Neuronal stem cell (in vitro differentiated cells): ENCODE data around the gene TBC1D17.

Experiments
- DNase-seq: peaks from one replicate; pipeline ENCODE4 v3.0.0-alpha.2; 2013; ENCODE audit warnings: low spot score
- H2AFZ ChIP-seq: one replicate; pipeline ENCODE4 v1.6.1; 2013; ENCODE audit warnings: mild to moderate bottlenecking, low read length, inconsistent platforms
- H2AK5ac ChIP-seq: 2 replicates; pipeline ENCODE4 v1.6.1; 2013; ENCODE audit warnings: low read depth, mild to moderate bottlenecking, inconsistent platforms, low read length, moderate library complexity, mixed read lengths
- H2BK120ac ChIP-seq: 2 replicates; pipeline ENCODE4 v1.6.1; 2013; ENCODE audit warnings: low read depth, mild to moderate bottlenecking, inconsistent platforms, low read length, moderate library complexity, mixed read lengths
- H2BK12ac ChIP-seq: one replicate; pipeline ENCODE4 v1.6.1; 2013; ENCODE audit warnings: low read length, inconsistent platforms
- H2BK15ac ChIP-seq: 2 replicates; pipeline ENCODE4 v1.6.1; 2013; ENCODE audit warnings: mild to moderate bottlenecking, low read length, inconsistent platforms, mixed read lengths
- H2BK5ac ChIP-seq: one replicate; pipeline ENCODE4 v1.6.1; 2013; ENCODE audit warnings: inconsistent platforms, mild to moderate bottlenecking, low read length, moderate library complexity
- H3K14ac ChIP-seq: one replicate; pipeline ENCODE4 v1.6.1; 2013; ENCODE audit warnings: low read length, inconsistent platforms
- H3K18ac ChIP-seq: 2 replicates; pipeline ENCODE4 v1.6.1; 2013; ENCODE audit warnings: low read length, inconsistent platforms
- H3K23ac ChIP-seq: 2 replicates; pipeline ENCODE4 v1.6.1; 2013; ENCODE audit warnings: low read depth, mild to moderate bottlenecking, mixed read lengths, low read length, inconsistent platforms; ENCODE audit not compliant: poor library complexity
- H3K27ac ChIP-seq: replicated peaks from 3 replicates; pipeline ENCODE4 v1.5.1; 2013; ENCODE audit warnings: low read length, inconsistent platforms
- H3K27me3 ChIP-seq, 3 experiments: 2 replicates each; pipeline ENCODE4 v1.6.1; 2013; ENCODE audit warnings: low read length in 3 of 3, mild to moderate bottlenecking in 2 of 3, inconsistent platforms in 1 of 3, low read depth in 1 of 3, mixed read lengths in 1 of 3, moderate library complexity in 1 of 3; ENCODE audit not compliant: control insufficient read depth in 3 of 3, insufficient read depth in 3 of 3
- H3K36me3 ChIP-seq, 2 donors: replicated peaks in 1 of 2; 2 replicates each; pipeline ENCODE4 v1.6.1; 2013; ENCODE audit warnings: low read length in 2 of 2; ENCODE audit not compliant: control insufficient read depth in 2 of 2, insufficient read depth in 2 of 2
- H3K4ac ChIP-seq: 2 replicates; pipeline ENCODE4 v1.6.1; 2013; ENCODE audit warnings: inconsistent platforms, mild to moderate bottlenecking, low read length, moderate library complexity
- H3K4me1 ChIP-seq, 2 donors: 1 replicate in 1 of 2; 2 replicates in 1 of 2; pipeline ENCODE4 v1.6.1; 2013; ENCODE audit warnings: low read length in 2 of 2, low read depth in 1 of 2; ENCODE audit not compliant: control insufficient read depth in 2 of 2, insufficient read depth in 1 of 2
- H3K4me2 ChIP-seq: one replicate; pipeline ENCODE4 v1.6.1; 2013; ENCODE audit warnings: mild to moderate bottlenecking, low read length, inconsistent platforms; ENCODE audit not compliant: insufficient read depth, poor library complexity, severe bottlenecking
- H3K4me3 ChIP-seq, 2 donors: 2 replicates each; pipeline ENCODE4 v1.5.1; 2013; ENCODE audit warnings: low read length in 2 of 2, mild to moderate bottlenecking in 2 of 2, inconsistent platforms in 1 of 2, moderate library complexity in 1 of 2
- H3K79me1 ChIP-seq: one replicate; pipeline ENCODE4 v1.6.1; 2013; ENCODE audit warnings: low read depth, mild to moderate bottlenecking, inconsistent platforms, low read length, moderate library complexity
- H3K9ac ChIP-seq: one replicate; pipeline ENCODE4 v1.6.1; 2013; ENCODE audit warnings: mild to moderate bottlenecking, low read depth, low read length, inconsistent platforms; ENCODE audit not compliant: poor library complexity
- H3K9me3 ChIP-seq, 2 donors: replicated peaks in 1 of 2; 2 replicates each; pipeline versions ENCODE3 to v1.6.1; 2013; ENCODE audit warnings: low read length in 2 of 2, mild to moderate bottlenecking in 2 of 2, inconsistent platforms in 1 of 2, low read depth in 1 of 2, mixed read lengths in 1 of 2, moderate library complexity in 1 of 2; ENCODE audit not compliant: control insufficient read depth in 2 of 2, insufficient read depth in 1 of 2
- H4K8ac ChIP-seq: one replicate; pipeline ENCODE4 v1.6.1; 2013; ENCODE audit warnings: low read depth, mild to moderate bottlenecking, inconsistent platforms, low read length, moderate library complexity
- H4K91ac ChIP-seq: one replicate; pipeline ENCODE4 v1.6.1; 2013; ENCODE audit warnings: low read length, low read depth, mild to moderate bottlenecking, inconsistent platforms; ENCODE audit not compliant: poor library complexity
- WGBS, 2 donors: extraction: QIAGEN DNeasy Blood & Tissue Kit; methylation state at CpG; one replicate each; pipeline ENCODE4 v1.1.7; 2013; ENCODE audit warnings: missing lambda C conversion rate in 2 of 2, mixed read lengths in 1 of 2; ENCODE audit not compliant: insufficient read length in 2 of 2, insufficient replicate concordance in 1 of 2; ENCODE audit errors: extremely low coverage in 2 of 2; 5-methylcytosine and 5-hydroxymethylcytosine counted together

Gene TBC1D17

GRCh38 chr19:49869009-49869483, 8.5 kb upstream of the TBC1D17 start:
- H3K27ac ChIP-seq: peak overlapping the region; percentile 85
- H3K18ac ChIP-seq: peak overlapping the region; percentile 73

GRCh38 chr19:49869484-49870308, 7.8 kb upstream of the TBC1D17 start:
- Histone ChIP-seq H3K27ac (peak overlapping the region; percentile 90), H3K4me2 (peak overlapping the region; percentile 75), H3K4ac (peak overlapping the region; percentile 42), H2BK5ac (peak overlapping the region; percentile 96), H3K27me3 (no peaks in the 10 kb centered on the region), H2AK5ac (peak overlapping the region; percentile 99), H2BK12ac (peak overlapping the region; percentile 91), H4K8ac (peak overlapping the region; percentile 70), H3K14ac (peak overlapping the region; percentile 86), H3K23ac (peak overlapping the region; percentile 92), H2BK15ac (peak overlapping the region; percentile 60), H3K4me1 (peaks cover 17 to 18% of the 10 kb centered on the region in 2 donors), H3K36me3 (peaks cover 6 to 21% of the 10 kb centered on the region in 2 donors), H4K91ac (peak overlapping the region; percentile 93), H3K18ac (peak overlapping the region; percentile 98), H2AFZ (peak overlapping the region; percentile 82), H2BK120ac (no peak overlapping the region), H3K9me3 (no peaks in the 10 kb centered on the region), H3K79me1 (peaks cover 5% of the 10 kb centered on the region), H3K9ac (peak overlapping the region; percentile 96), H3K4me3 (peak overlapping the region; percentile 50 to 82)
- WGBS, 2 donors: no CpG with 5 or more reads among the region's 67 CpGs
- peak; percentile 100 for DNase-seq

More at GRCh38 chr19:49869009-49869483, 8.5 kb upstream of the TBC1D17 start:
- Histone ChIP-seq H3K27me3 (no peaks in the 10 kb centered on the region), H3K4me3 (peak overlapping the region; percentile 34 to 79), H3K79me1 (peaks cover 3% of the 10 kb centered on the region), H3K36me3 (peaks cover 11 to 27% of the 10 kb centered on the region in 2 donors), H2BK5ac (no peak overlapping the region), H3K14ac (no peak overlapping the region), H2BK12ac (no peak overlapping the region), H4K8ac (no peak overlapping the region), H3K9me3 (no peaks in the 10 kb centered on the region), H3K9ac (peak overlapping the region; percentile 68), H4K91ac (no peak overlapping the region), H3K4me1 (peaks cover 17 to 18% of the 10 kb centered on the region in 2 donors), H3K4me2 (peak overlapping the region; percentile 75), H2BK15ac (no peak overlapping the region), H2AFZ (peak overlapping the region; percentile 66), H2BK120ac (peak overlapping the region; percentile 26), H3K4ac (no peak overlapping the region), H2AK5ac (no peak overlapping the region), H3K23ac (no peak overlapping the region)
- no peak for DNase-seq
- no CpG with 5 or more reads among the region's 15 CpGs for WGBS, 2 donors

- Histone ChIP-seq H3K27me3 (no peaks in the 10 kb centered on the region), H3K4ac (peak overlapping the region; percentile 42), H3K9ac (peak overlapping the region; percentile 96), H3K4me2 (peak overlapping the region; percentile 58), H3K27ac (peak overlapping the region; percentile 90), H3K36me3 (peaks cover 2 to 13% of the 10 kb centered on the region in 2 donors), H2BK120ac (no peak overlapping the region), H3K4me1 (peaks cover 16 to 19% of the 10 kb centered on the region in 2 donors), H2BK5ac (peak overlapping the region; percentile 96), H3K79me1 (peaks cover 10% of the 10 kb centered on the region), H3K18ac (peak overlapping the region; percentile 98), H3K14ac (peak overlapping the region; percentile 86), H2BK12ac (peak overlapping the region; percentile 91), H2AFZ (no peak overlapping the region), H3K9me3 (no peaks in the 10 kb centered on the region), H3K23ac (peak overlapping the region; percentile 92), H4K91ac (peak overlapping the region; percentile 93), H3K4me3 (peak overlapping the region; percentile 50 to 82), H2BK15ac (peak overlapping the region; percentile 60), H4K8ac (peak overlapping the region; percentile 70), H2AK5ac (peak overlapping the region; percentile 99)
- no peak for DNase-seq
- WGBS, 2 donors: no CpG with 5 or more reads among the region's 15 CpGs
These were observed 7.1 kb upstream of the TBC1D17 start for GRCh38 chr19:49870309-49870901.
